ENCODE results near the gene STX2. TPM values are rescaled to one million over a fixed set of nuclear protein-coding genes. Genes with fewer than 3 reads are reported as not detected.
"Not testable (repeated sequence)": the region's sequence is repeated elsewhere in the genome, so short reads cannot be mapped to it uniquely, and the experiment has no call there.

Gene STX2
- total RNA-seq, 2 donors from 2014 or later = 14.4 to 16.6 TPM

DNA sequence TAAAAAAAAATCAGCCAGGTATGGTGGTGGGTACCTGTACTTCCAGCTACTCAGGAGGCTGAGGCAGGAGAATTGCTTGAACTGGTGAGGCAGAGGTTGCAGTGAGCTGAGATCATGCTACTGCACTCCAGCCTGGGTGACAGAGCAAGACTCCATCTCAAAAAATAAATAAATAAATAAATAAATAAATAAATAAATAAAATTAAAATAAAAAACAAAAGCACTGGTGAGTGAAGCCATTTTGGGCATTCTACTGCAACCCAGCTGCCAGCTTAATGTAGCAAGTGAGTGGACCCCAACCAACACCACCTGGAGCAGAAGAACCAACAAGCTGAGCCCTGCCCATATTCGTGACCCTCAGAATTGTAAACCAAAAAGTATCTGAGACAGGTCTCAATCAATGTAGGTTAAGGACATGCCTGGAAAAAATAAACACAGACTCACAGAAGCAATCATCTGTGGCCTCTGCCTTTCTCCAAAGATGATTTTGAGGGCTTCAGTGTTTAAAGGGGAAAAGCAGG is 9.8 kb upstream of the STX2 start:
- H3K27ac Mint-ChIP-seq; ATAC-seq; H3K9me3 Mint-ChIP-seq; H3K36me3 Mint-ChIP-seq; DNase-seq (ENCODE audit: low spot score in 2 of 2): not testable (repeated sequence)

DNA sequence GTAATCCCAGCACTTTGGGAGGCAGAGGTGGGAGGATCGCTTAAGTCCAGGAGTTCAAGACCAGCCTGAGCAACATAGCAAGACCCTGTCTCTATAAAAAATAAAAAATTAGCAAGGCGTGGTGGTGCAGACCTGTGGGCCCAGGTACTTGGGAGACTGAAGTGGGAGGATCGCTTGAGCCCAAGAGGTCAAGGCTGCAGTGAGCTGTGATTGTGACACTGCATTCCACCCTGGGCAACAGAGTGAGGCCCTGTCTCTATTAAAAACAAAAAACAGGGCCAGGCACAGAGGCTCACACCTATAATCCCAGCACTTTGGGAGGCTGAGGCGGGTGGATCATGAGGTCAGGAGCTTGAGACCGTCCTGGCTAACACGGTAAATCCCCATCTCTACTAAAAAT is 9.1 kb upstream of the STX2 start:
- H3K9me3 Mint-ChIP-seq; H3K27ac Mint-ChIP-seq; H3K36me3 Mint-ChIP-seq; ATAC-seq; DNase-seq (ENCODE audit: low spot score in 2 of 2): not testable (repeated sequence)

DNA sequence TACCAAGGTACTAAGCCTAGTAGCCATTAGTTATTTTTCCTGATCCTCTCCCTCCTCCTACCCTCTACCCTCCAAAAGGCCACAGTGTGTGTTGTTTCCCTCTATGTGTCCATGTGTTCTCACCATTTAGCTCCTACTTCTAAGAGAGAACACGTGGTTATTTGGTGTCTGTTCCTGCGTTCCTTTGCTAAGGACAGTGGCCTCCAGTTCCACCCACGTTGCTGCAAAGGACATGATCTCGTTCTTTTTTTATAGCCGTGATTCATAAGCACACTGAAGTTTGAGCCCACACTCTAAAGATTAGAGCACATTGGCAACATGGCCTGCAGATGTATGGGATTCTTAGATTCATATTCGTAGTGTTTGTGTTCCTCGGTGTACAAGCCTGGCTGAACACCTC is 8.1 kb upstream of the STX2 start:
- DNase-seq (ENCODE audit: low spot score in 2 of 2) (no peak), ATAC-seq (no peak)
- no peak overlapping the region for H3K27ac Mint-ChIP-seq

DNA sequence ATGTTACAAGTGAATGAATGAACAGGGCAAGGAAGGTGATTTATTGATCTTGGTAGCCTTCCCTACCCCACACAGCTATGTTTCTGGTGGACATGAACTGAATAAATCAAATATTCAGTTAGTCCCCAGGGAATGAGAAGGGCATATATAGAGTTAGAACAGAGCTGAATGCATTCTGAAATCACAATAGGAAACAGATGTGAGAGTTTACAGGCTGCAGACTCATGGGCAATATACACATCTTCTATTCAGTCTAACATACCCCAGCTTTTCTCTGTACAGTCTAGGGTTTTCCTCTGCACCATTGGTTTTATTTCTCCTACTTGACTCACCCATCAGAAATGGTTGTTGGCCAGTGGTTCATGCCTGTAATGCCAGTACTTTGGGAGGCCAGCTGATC is 7.3 kb upstream of the STX2 start:
- Mint-ChIP-seq H3K36me3 (no peaks in the 10 kb centered on the region), H3K9me3 (no peaks in the 10 kb centered on the region), H3K27ac (no peak overlapping the region)
- ATAC-seq (no peak), DNase-seq (ENCODE audit: low spot score in 2 of 2) (no peak)

More for the DNA sequence above, 8.1 kb upstream of the STX2 start:
- H3K9me3 Mint-ChIP-seq = no peaks in the 10 kb centered on the region
- H3K36me3 Mint-ChIP-seq = no peaks in the 10 kb centered on the region

DNA sequence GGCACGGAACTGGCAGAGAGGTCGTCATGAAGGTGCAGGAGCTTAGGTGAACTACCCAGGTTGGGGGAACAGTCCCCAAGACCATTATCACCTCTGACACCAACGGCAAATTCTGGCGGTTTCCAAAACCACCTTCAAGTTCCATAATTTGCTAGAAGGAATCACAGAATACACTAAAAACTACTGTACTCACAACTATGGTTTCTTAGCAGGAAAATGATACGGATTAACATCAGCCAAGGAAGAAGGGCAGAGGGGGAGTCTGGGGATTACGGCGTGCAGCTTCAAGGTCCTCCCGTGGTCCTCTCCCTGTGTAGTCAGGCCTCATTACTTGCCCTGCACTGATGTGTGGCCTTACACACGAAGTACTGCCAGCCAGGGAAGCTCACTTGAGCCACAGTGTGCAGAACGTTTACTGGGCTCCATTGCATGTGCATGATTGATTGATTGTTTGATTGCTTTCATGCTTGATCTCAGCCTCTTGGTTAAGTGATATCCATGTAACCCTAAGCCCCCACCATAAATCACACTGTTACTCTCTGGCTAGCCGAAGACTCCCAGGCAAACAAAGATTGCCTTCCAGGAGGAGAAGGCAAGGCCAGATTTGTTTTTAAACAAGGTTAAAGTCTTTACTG is 837 bp upstream of the STX2 start:
- no peak for DNase-seq (ENCODE audit: low spot score in 2 of 2)
- peak overlapping the region in 1 of 2 donors; percentile 74 for H3K27ac Mint-ChIP-seq
- H3K9me3 Mint-ChIP-seq = peaks cover 0 to 4% of the 10 kb centered on the region in 2 donors
- ATAC-seq = no peak
- peaks cover 0 to 4% of the 10 kb centered on the region in 2 donors for H3K36me3 Mint-ChIP-seq

DNA sequence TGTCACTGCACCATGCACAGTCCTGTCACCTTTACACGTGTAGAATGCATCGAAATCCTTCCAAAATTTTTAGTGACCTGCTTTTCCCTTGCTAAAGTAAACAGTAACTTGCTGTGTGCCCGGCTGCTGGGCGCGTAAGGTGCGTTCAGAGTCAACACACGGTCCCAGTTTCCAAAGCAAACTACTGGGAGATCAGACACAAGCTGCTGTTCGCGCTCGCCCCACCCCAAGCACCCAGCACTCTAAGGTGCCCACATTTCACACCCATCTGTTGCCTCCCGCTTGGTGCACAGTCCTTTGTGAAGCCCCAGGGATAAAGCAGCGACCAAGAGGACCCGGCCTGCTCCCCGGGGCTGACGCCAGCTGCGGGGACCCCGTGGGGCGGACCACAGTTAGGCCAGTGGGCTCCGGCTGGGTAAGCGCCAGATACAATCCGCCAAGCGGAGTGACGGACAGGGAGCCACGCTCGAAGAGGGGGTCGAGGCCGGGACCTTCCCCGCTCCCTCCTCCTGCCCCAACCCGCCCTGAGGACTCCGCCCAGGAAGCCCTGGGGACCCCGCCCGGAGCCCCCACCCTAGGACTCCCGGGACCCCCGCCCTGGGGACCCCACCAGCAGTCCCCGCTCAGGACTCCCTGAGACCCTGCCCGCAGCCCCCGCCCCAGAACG is 633 bp downstream of the STX2 start:
- peak overlapping the region in 1 of 2 donors; percentile 22 for H3K27ac Mint-ChIP-seq
- DNase-seq (ENCODE audit: low spot score in 2 of 2) = peak; percentile 29 to 58
- peaks cover 0 to 4% of the 10 kb centered on the region in 2 donors for H3K36me3 Mint-ChIP-seq
- peaks cover 0 to 4% of the 10 kb centered on the region in 2 donors for H3K9me3 Mint-ChIP-seq
- peak; percentile 31 to 40 for ATAC-seq

DNA sequence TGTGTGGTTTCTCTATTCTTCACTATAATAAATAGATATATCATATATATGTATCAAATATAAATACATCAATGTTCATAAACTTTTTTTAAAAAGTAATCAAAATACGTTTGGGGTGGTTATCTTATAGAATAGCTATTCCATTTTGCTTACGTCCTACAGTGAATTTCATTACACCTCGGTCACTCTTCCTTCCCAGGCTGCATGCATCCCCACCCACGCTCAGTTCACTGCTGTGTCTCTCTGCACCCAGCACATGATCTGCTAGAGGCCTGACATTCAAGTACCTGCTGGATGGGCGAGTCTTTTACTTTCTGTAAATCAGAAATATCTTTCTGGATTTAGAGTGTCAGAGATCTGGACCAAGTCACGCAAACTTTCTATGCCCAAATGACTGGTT is 3.6 kb downstream of the STX2 start:
- Mint-ChIP-seq H3K27ac (no peak overlapping the region), H3K36me3 (peaks cover 0 to 4% of the 10 kb centered on the region in 2 donors), H3K9me3 (peaks cover 0 to 4% of the 10 kb centered on the region in 2 donors)
- DNase-seq (ENCODE audit: low spot score in 2 of 2) (no peak), ATAC-seq (no peak)

DNA sequence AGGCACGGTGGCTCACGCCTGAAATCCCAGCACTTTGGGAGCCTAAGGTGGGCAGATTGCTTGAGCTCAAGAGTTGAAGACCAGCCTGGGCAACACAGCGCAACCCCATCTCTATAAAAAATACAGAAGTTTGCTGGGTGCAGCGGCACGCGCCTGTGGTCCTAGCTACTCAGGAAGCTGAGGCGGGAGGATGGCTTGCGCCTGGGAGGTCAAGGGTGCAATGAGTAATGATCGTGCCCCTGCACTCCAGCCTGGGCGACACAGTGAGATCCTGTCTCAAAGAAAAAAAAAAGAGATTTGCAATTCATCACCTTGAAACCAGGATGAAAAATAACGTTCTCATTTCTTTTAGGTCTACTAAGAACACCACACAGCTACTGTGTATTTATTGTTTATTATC is 4.0 kb downstream of the STX2 start:
- Mint-ChIP-seq H3K27ac (no peak overlapping the region), H3K36me3 (peaks cover 0 to 4% of the 10 kb centered on the region in 2 donors), H3K9me3 (peaks cover 0 to 4% of the 10 kb centered on the region in 2 donors)
- ATAC-seq = no peak
- DNase-seq (ENCODE audit: low spot score in 2 of 2) = no peak

DNA sequence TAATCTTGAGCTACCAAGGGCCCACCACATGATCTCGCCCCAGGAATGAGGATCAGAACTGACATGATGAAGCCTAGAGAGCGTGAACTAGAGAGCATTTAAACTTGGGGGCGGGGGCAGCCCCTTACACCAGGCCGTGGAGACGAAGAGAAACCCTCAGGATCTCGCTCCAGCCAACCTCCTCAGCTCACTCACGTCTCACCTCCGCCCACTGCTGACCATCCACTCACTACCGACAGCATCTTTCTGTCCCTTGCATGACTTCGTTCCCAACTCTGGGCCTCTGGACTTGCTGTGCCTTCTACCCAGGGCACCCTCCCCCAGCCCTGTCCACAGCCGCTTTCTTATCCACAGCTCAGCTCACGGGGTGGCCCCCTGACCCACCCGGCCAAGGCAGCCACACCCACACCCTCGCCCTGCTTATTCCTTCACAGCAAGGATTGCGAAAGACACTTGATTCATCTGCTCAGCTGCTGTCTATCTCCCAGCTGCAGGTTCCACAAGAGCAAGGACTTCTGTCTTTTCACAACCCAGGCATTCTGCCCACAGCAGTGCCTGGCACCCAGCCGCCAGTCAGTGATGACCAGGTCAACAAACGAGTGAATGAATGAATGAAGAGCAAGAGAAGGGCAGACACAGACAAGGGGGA is 6.4 kb downstream of the STX2 start:
- H3K36me3 Mint-ChIP-seq = no peaks in the 10 kb centered on the region
- peak in 1 of 2 donors; percentile 47 for ATAC-seq
- H3K27ac Mint-ChIP-seq = no peak overlapping the region
- H3K9me3 Mint-ChIP-seq = no peaks in the 10 kb centered on the region
- no peak for DNase-seq (ENCODE audit: low spot score in 2 of 2)

DNA sequence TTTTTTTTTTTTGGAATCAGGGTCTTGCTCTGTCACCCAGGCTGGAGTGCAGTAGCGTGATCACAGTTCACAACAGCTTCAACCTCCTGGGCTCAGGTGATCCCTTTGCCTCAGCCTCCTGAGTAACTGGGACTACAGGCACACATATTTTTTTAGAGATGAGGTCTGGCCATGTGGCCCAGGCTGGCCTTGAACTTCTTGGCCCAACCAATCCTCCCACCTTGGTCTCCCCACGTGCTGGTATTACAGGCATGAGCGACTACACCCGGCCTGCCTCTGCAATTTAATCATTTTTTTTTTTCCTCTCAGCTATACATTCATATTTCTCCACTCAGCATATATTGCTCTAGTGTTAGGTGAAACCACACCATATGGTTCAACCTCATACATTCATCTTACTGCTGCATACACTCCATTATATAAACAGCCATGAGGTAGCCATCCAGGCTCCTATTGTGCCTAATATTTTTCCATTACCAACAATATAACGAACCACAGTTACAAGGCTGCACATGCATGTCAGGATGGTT is 7.1 kb downstream of the STX2 start:
- no peaks in the 10 kb centered on the region for H3K9me3 Mint-ChIP-seq
- no peak for DNase-seq (ENCODE audit: low spot score in 2 of 2)
- H3K27ac Mint-ChIP-seq = no peak overlapping the region
- H3K36me3 Mint-ChIP-seq = no peaks in the 10 kb centered on the region
- no peak for ATAC-seq

DNA sequence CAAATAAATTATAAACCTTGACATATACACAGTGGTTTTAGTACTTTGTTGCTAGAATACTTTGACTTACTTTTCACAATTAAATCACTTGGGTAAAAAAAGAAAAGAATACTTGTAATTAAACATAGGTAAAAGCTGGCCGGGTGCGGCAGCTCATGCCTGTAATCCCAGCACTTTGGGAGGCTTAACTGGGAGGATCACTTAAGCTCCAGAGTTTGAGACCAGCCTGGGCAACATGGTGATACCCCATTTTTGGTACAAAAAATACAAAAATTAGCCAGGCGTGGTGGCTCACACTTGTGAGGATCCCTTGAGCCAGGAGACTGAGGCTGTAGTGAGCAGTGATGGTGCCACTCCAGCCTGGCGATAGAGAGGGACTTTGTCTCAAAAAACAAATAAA is 7.8 kb downstream of the STX2 start:
- Mint-ChIP-seq H3K36me3 (no peaks in the 10 kb centered on the region), H3K27ac (no peak overlapping the region), H3K9me3 (no peaks in the 10 kb centered on the region)
- DNase-seq (ENCODE audit: low spot score in 2 of 2) = no peak
- no peak for ATAC-seq

DNA sequence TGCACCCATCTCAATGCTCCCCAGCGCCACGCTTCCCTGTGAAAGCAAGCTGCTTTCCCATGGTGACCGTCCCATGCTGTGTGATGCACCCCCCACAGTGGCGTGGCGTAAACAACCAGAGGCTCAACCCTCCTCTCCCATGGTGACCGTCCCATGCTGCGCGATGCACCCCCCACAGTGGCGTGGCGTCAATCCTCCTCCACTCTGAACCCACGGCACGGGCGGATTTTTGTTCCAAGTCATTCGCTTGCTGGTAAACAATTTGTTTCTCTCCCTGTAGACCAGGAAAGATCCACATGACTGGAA is 8.9 kb downstream of the STX2 start:
- Mint-ChIP-seq H3K36me3 (no peaks in the 10 kb centered on the region), H3K27ac (no peak overlapping the region), H3K9me3 (no peaks in the 10 kb centered on the region)
- no peak for ATAC-seq
- no peak for DNase-seq (ENCODE audit: low spot score in 2 of 2)

DNA sequence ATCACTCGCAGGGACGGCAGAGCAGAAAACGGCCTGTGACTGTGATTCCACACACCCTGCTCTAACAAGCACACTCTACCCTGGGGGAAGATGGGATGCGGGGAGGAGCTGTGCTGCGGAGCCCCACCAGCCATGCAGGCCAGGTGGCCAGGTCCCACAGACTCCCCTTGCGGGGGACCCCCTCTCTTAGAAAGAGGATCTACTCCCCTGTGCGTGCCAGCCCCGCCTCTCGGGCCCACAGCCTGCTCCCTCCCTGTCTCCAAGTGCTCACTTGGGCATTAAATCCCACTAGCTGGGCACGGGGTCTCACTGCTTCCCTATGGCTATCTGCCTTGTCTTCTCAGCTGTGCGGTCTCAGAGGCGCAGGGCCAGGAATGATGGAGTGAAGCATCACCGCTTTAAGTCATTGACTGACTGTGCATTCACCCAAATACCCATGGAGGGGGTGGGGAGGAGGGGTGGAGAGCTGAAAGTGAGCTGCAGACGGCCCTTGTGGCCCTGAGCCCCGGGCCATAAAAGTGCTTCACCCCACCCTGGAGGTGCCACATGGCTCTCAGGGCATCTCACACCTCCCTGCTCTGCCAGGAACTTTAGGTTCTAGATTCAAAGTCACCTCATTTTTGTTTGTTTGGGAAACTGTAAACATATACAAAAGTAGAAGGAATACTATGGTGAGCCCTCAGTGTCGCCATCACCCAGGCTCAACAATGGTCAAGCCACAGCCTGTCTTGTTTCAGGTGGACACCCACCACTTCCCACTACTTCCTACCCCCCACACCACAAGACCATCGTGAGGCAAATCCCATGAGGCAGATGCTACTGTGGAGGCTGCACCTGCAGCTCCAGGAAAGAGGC is 9.4 kb downstream of the STX2 start:
- Mint-ChIP-seq H3K36me3 (no peaks in the 10 kb centered on the region), H3K9me3 (no peaks in the 10 kb centered on the region), H3K27ac (no peak overlapping the region)
- DNase-seq (ENCODE audit: low spot score in 2 of 2) (no peak), ATAC-seq (no peak)

DNA sequence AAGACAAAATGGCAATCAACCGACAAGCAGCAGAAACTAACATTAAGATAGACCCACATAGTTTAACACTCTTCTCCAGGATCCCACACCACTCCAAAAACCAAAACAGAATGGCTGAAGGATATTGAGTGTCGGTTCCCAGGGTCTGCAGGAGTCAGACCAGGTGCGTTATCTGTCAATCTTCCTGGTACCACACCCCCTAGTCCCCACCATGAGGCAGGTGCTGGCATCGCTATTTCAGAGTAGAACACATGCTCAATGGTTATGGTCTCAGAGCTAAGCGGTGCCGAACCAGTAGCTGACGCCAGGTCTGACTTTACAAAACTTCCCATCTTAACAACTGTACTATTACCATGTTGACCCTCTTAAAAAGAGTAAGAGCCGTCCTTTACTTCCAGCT is 10.2 kb downstream of the STX2 start:
- Mint-ChIP-seq H3K9me3 (no peaks in the 10 kb centered on the region), H3K36me3 (no peaks in the 10 kb centered on the region), H3K27ac (no peak overlapping the region)
- ATAC-seq (no peak), DNase-seq (ENCODE audit: low spot score in 2 of 2) (no peak)

DNA sequence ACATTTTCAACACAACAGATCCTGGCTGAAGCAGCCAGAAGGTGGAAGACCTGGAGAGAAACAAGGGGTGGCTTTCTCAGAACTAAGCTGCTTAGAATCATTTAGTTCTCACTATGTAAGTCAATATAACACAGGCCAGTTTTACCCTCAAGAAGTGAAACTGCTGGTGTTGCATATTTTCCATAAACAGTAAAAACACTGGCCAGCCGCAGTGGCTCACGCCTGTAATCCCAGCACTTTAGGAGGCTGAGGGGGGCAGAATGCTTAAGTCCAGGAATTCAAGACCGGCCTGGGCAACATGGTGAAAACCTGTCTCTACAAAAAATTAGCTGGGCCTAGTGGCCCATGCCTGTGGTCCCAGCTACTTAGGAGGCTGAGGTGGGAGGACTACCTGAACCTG is 11.6 kb downstream of the STX2 start:
- peaks cover 8 to 9% of the 10 kb centered on the region in 2 donors for H3K36me3 Mint-ChIP-seq
- H3K27ac Mint-ChIP-seq = peak overlapping the region in 1 of 2 donors; percentile 37
- ATAC-seq = peak in 1 of 2 donors; percentile 30
- no peak for DNase-seq (ENCODE audit: low spot score in 2 of 2)
- H3K9me3 Mint-ChIP-seq = no peaks in the 10 kb centered on the region

DNA sequence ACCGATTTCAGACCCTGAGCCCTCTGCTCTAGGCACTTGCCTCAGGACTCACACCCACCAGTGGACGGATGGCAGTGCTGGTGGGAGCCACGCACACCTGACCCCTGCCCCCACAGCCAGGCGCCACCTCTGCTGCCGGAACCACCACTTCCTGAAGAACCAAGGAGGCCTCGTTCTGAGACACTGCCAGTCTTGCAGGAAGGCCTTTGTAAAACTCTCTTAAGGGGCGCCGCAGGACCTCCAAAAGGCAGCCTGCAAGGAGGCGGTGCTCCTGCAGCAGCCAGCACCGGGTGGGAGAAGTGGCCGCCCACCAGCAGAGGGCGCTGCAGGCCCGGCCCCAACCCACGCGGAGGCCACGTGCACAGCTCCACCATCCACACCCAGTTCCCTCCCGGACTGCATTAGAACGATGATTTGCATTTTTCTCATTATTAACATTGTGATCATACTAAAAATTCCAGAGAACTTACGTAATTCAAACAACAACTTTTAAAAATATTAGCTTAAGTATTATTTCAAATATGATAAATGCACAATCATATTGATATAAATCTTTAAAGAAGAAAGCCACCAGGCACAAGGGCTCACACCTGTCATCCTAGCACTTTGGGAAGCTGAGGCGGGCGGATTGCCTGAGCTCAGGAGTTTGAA is 12.8 kb downstream of the STX2 start:
- ATAC-seq (peak; percentile 93 to 95), DNase-seq (ENCODE audit: low spot score in 2 of 2) (peak; percentile 63 to 80)
- H3K27ac Mint-ChIP-seq = no peak overlapping the region
- H3K36me3 Mint-ChIP-seq = peaks cover 8 to 9% of the 10 kb centered on the region in 2 donors
- no peaks in the 10 kb centered on the region for H3K9me3 Mint-ChIP-seq

Data from activated naive CD4-positive, alpha-beta T cell treated with anti-CD3 and anti-CD28 coated beads, Interleukin-2, amount 50 U/mL, for 72 hours (primary cell).